A204.1 (cell line): ENCODE measurements around the gene NUDC.
A peak's percentile ranks its signal among the peaks of the same experiment; 100 is the strongest.
"Not testable (repeated sequence)": the region's sequence is repeated elsewhere in the genome, so short reads cannot be mapped to it uniquely, and the experiment has no call there.

Experiments used
- FAIRE-seq: peaks from 2 replicates; lab custom pipeline; 2012; peaks lifted over from hg19 to GRCh38; lab: Jason Lieb, UNC

NUDC gene

GRCh38 chr1:26951821-26952497 is 30.4 kb downstream of the NUDC start:
- FAIRE-seq = no peak

GRCh38 chr1:26953374-26953773 is 31.8 kb downstream of the NUDC start:
- no peak for FAIRE-seq

GRCh38 chr1:26956321-26956720 is 34.8 kb downstream of the NUDC start:
- no peak for FAIRE-seq

GRCh38 chr1:26957306-26957705 is 35.8 kb downstream of the NUDC start:
- no peak for FAIRE-seq

GRCh38 chr1:26959270-26959669 is 37.7 kb downstream of the NUDC start:
- FAIRE-seq = no peak

GRCh38 chr1:26959722-26960624 is 38.4 kb downstream of the NUDC start, which contains the start of gene KDF1:
Gene KDF1 (minus strand): TSS chr1:26960468. CDS start chr1:26952380, 8,088 bp downstream.
- FAIRE-seq = no peak

GRCh38 chr1:26960625-26960966 is 39.1 kb downstream of the NUDC start:
- no peak for FAIRE-seq

- no peak for FAIRE-seq
These were observed 40.3 kb downstream of the NUDC start for GRCh38 chr1:26961826-26962225.

- FAIRE-seq = peak; percentile 25
These were observed 43.7 kb downstream of the NUDC start for GRCh38 chr1:26965213-26965612.

GRCh38 chr1:26965628-26966027 is 44.1 kb downstream of the NUDC start:
- no peak for FAIRE-seq

GRCh38 chr1:26970810-26971209 is 49.3 kb downstream of the NUDC start:
- no peak for FAIRE-seq

- FAIRE-seq = no peak
These were observed 50.0 kb downstream of the NUDC start for GRCh38 chr1:26971590-26971989.

GRCh38 chr1:26972390-26972789 is 50.8 kb downstream of the NUDC start:
- no peak for FAIRE-seq

- FAIRE-seq = no peak
These were observed 51.3 kb downstream of the NUDC start for GRCh38 chr1:26972821-26973220.

- no peak for FAIRE-seq
These were observed 55.3 kb downstream of the NUDC start for GRCh38 chr1:26976621-26977510.

GRCh38 chr1:26978901-26979300 is 57.4 kb downstream of the NUDC start:
- no peak for FAIRE-seq

- FAIRE-seq = no peak
These were observed 59.8 kb downstream of the NUDC start for GRCh38 chr1:26981146-26981846.

- no peak for FAIRE-seq
These were observed 62.3 kb downstream of the NUDC start for GRCh38 chr1:26983863-26984262.

GRCh38 chr1:26984291-26984690 is 62.7 kb downstream of the NUDC start:
- FAIRE-seq = no peak

- FAIRE-seq = no peak
These were observed 65.1 kb downstream of the NUDC start for GRCh38 chr1:26986658-26987057.

GRCh38 chr1:26989403-26990109 is 68.0 kb downstream of the NUDC start:
- not testable (repeated sequence) for FAIRE-seq
